Naive thymus-derived CD4-positive, alpha-beta T cell (primary cell): ENCODE results near the gene TBX1. TPM values are rescaled to one million over a fixed set of nuclear protein-coding genes. Genes with fewer than 3 reads are reported as not detected.

Experiments used
- ATAC-seq: fragments of 150-1000 bp; cut with Tn5 transposase; 2 replicates; pipeline ENCODE4 v1.10.0; 2021; ENCODE audit warnings: mild to moderate bottlenecking, moderate library complexity
- CTCF ChIA-PET: fragments of 350-600 bp; sonication (Branson Sonifier 250); formaldehyde crosslinking; loops from one replicate; lab custom pipeline; 2021; ENCODE audit warnings: antibody characterized with exemption; lab: Charles Lee
- POLR2A ChIA-PET: fragments of 350-600 bp; sonication (Branson Sonifier 250); formaldehyde crosslinking; loops from one replicate; lab custom pipeline; 2021; ENCODE audit warnings: antibody characterized with exemption, inconsistent platforms; lab: Charles Lee
- DNase-seq, 9 donors: peaks; one replicate each; pipeline versions ENCODE4 v3.0.0 to v3.0.0-alpha.2; 2020 to 2022; ENCODE audit warnings: mixed read lengths in 1 of 9
- H3K27ac ChIP-seq: one replicate; pipeline ENCODE4 v1.7.0; 2013; ENCODE audit warnings: mild to moderate bottlenecking, low read depth, low read length, moderate library complexity
- H3K27me3 ChIP-seq, 2 donors: one replicate each; pipeline ENCODE4 v1.7.0; 2013; ENCODE audit warnings: low read length in 2 of 2, mild to moderate bottlenecking in 2 of 2, moderate library complexity in 2 of 2; ENCODE audit not compliant: control insufficient read depth in 2 of 2, insufficient read depth in 2 of 2
- H3K36me3 ChIP-seq, 3 experiments: 1 replicate in 2 of 3; 2 replicates in 1 of 3; pipeline ENCODE4 v1.7.0; 2013; ENCODE audit warnings: low read length in 3 of 3, mild to moderate bottlenecking in 3 of 3, moderate library complexity in 1 of 3; ENCODE audit not compliant: insufficient read depth in 3 of 3, control insufficient read depth in 2 of 3
- H3K4me1 ChIP-seq, 2 donors: one replicate each; pipeline ENCODE4 v1.7.0; 2013; ENCODE audit warnings: low read length in 2 of 2, mild to moderate bottlenecking in 2 of 2, moderate library complexity in 1 of 2; ENCODE audit not compliant: control insufficient read depth in 2 of 2, insufficient read depth in 2 of 2
- H3K4me3 ChIP-seq: 2 replicates; pipeline ENCODE4 v1.7.0; 2013; ENCODE audit warnings: mild to moderate bottlenecking, low read length
- H3K9me3 ChIP-seq, 3 experiments: 1 replicate in 2 of 3; 2 replicates in 1 of 3; pipeline ENCODE4 v1.7.0; 2013; ENCODE audit warnings: low read length in 3 of 3; ENCODE audit not compliant: control insufficient read depth in 2 of 3
- H3K27ac Mint-ChIP-seq, 9 donors: one replicate each; pipeline ENCODE4 v1.8.0; 2020 to 2022; ENCODE audit warnings: mixed read lengths in 9 of 9, mild to moderate bottlenecking in 8 of 9, moderate library complexity in 5 of 9, inconsistent platforms in 2 of 9
- H3K27me3 Mint-ChIP-seq, 5 donors: one replicate each; pipeline ENCODE4 v1.8.0; 2021 to 2022; ENCODE audit warnings: mixed read lengths in 5 of 5, mild to moderate bottlenecking in 1 of 5
- H3K36me3 Mint-ChIP-seq, 5 donors: one replicate each; pipeline ENCODE4 v1.8.0; 2020 to 2022; ENCODE audit warnings: mixed read lengths in 5 of 5, mild to moderate bottlenecking in 3 of 5, inconsistent platforms in 1 of 5
- H3K4me1 Mint-ChIP-seq, 7 donors: one replicate each; pipeline ENCODE4 v1.8.0; 2020 to 2022; ENCODE audit warnings: mixed read lengths in 7 of 7, mild to moderate bottlenecking in 3 of 7, inconsistent platforms in 1 of 7
- H3K4me3 Mint-ChIP-seq, 10 donors: one replicate each; pipeline ENCODE4 v1.8.0; 2020 to 2022; ENCODE audit warnings: mild to moderate bottlenecking in 10 of 10, mixed read lengths in 10 of 10, moderate library complexity in 6 of 10, inconsistent platforms in 2 of 10
- H3K9me3 Mint-ChIP-seq, 11 donors: one replicate each; pipeline ENCODE4 v1.8.0; 2020 to 2022; ENCODE audit warnings: mixed read lengths in 11 of 11, mild to moderate bottlenecking in 4 of 11, inconsistent platforms in 1 of 11, moderate library complexity in 1 of 11
- intact Hi-C, 2 donors: fragments of 100-400 bp; cut with micrococcal nuclease; formaldehyde crosslinking; loops; one replicate each; pipeline ENCODE4 v1.15.1; 2023
- polyA plus RNA-seq, 2 donors: library from polyadenylated mRNA; unstranded; fragments of 300-500 nt; fragmentation: Illumina TruSeq; gene quantifications; one replicate each; pipeline ENCODE4 v1.2.3, GENCODE V29; 2021
- total RNA-seq, 6 experiments: library from RNA in 5 of 6; stranded (reverse) in 5 of 6; gene quantifications; 1 replicate in 5 of 6; 2 replicates in 1 of 6; pipeline ENCODE4 v1.2.3 and lab custom pipeline; 2021 to 2026

The TBX1 gene
- total and polyA plus RNA-seq, 7 experiments from 2014 or later = 0.22 TPM; not detected in 6

- Mint-ChIP-seq H3K27ac (no peak overlapping the region), H3K4me1 (peaks cover 0 to 3% (median 2%) of the 10 kb centered on the region in 7 donors), H3K9me3 (no peaks in the 10 kb centered on the region), H3K27me3 (peaks cover 10 to 29% (median 22%) of the 10 kb centered on the region in 5 donors), H3K4me3 (no peak overlapping the region), H3K36me3 (no peaks in the 10 kb centered on the region)
- Histone ChIP-seq H3K4me1 (peaks cover 0 to 5% of the 10 kb centered on the region in 2 donors), H3K4me3 (no peak overlapping the region), H3K27ac (no peak overlapping the region), H3K27me3 (peaks cover 0 to 6% of the 10 kb centered on the region in 2 donors), H3K36me3 (no peaks in the 10 kb centered on the region), H3K9me3 (no peaks in the 10 kb centered on the region)
- ChIA-PET POLR2A (no interaction called here), CTCF (no interaction called here)
- ATAC-seq (no peak), DNase-seq (no peak)
- intact Hi-C loops = no loop called here
These were observed 9.8 kb upstream of the TBX1 start for GRCh38 chr22:19750507-19751490.

GRCh38 chr22:19751497-19752245 is 8.9 kb upstream of the TBX1 start:
- no peak overlapping the region for H3K4me3 ChIP-seq
- Mint-ChIP-seq H3K27ac (no peak overlapping the region), H3K4me1 (peaks cover 0 to 11% (median 9%) of the 10 kb centered on the region in 7 donors), H3K4me3 (no peak overlapping the region), H3K9me3 (no peaks in the 10 kb centered on the region), H3K36me3 (no peaks in the 10 kb centered on the region), H3K27me3 (peaks cover 17 to 37% (median 28%) of the 10 kb centered on the region in 5 donors)
- H3K4me1 ChIP-seq = peaks cover 5 to 12% of the 10 kb centered on the region in 2 donors
- intact Hi-C loops = no loop called here
- ATAC-seq (no peak), DNase-seq (no peak)
- H3K9me3 ChIP-seq = no peaks in the 10 kb centered on the region
- H3K27me3 ChIP-seq = peaks cover 0 to 11% of the 10 kb centered on the region in 2 donors
- ChIA-PET POLR2A (no interaction called here), CTCF (no interaction called here)
- no peaks in the 10 kb centered on the region for H3K36me3 ChIP-seq
- no peak overlapping the region for H3K27ac ChIP-seq

GRCh38 chr22:19753090-19753842 is 7.3 kb upstream of the TBX1 start:
- Mint-ChIP-seq H3K36me3 (no peaks in the 10 kb centered on the region), H3K4me1 (peaks cover 6 to 24% (median 13%) of the 10 kb centered on the region in 7 donors), H3K4me3 (no peak overlapping the region), H3K27me3 (peaks cover 26 to 50% (median 38%) of the 10 kb centered on the region in 5 donors), H3K27ac (no peak overlapping the region), H3K9me3 (no peaks in the 10 kb centered on the region)
- no peaks in the 10 kb centered on the region for H3K36me3 ChIP-seq
- ChIA-PET POLR2A (no interaction called here), CTCF (no interaction called here)
- ATAC-seq (no peak), DNase-seq (no peak)
- no peaks in the 10 kb centered on the region for H3K9me3 ChIP-seq
- intact Hi-C loops = no loop called here
- H3K27me3 ChIP-seq = peaks cover 0 to 11% of the 10 kb centered on the region in 2 donors
- peaks cover 8 to 16% of the 10 kb centered on the region in 2 donors for H3K4me1 ChIP-seq
- no peak overlapping the region for H3K27ac ChIP-seq
- H3K4me3 ChIP-seq = no peak overlapping the region

- peak overlapping the region in 1 of 10 donors; percentile 29 for H3K4me3 Mint-ChIP-seq
- H3K4me1 Mint-ChIP-seq = peaks cover 6 to 28% (median 14%) of the 10 kb centered on the region in 7 donors
- peaks cover 0 to 11% of the 10 kb centered on the region in 2 donors for H3K27me3 ChIP-seq
- H3K27ac Mint-ChIP-seq = no peak overlapping the region
- peaks cover 26 to 56% (median 38%) of the 10 kb centered on the region in 5 donors for H3K27me3 Mint-ChIP-seq
- POLR2A ChIA-PET = no interaction called here
- H3K9me3 Mint-ChIP-seq = no peaks in the 10 kb centered on the region
- no peaks in the 10 kb centered on the region for H3K36me3 ChIP-seq
- intact Hi-C loops = no loop called here
- H3K4me1 ChIP-seq = peaks cover 8 to 16% of the 10 kb centered on the region in 2 donors
- ATAC-seq (no peak), DNase-seq (no peak)
- H3K9me3 ChIP-seq = no peaks in the 10 kb centered on the region
- no peaks in the 10 kb centered on the region for H3K36me3 Mint-ChIP-seq
- no peak overlapping the region for H3K27ac ChIP-seq
- H3K4me3 ChIP-seq = no peak overlapping the region
- CTCF ChIA-PET = no interaction called here
These were observed 6.4 kb upstream of the TBX1 start for GRCh38 chr22:19753996-19754700.

- H3K27me3 ChIP-seq = peaks cover 0 to 11% of the 10 kb centered on the region in 2 donors
- intact Hi-C loops = loop anchor here in 1 of 2 donors (5.0 kb wide), 1 partner anchor 103 kb away; no protein-coding TSS in a partner anchor
- peaks cover 8 to 20% of the 10 kb centered on the region in 2 donors for H3K4me1 ChIP-seq
- no peaks in the 10 kb centered on the region for H3K36me3 ChIP-seq
- Mint-ChIP-seq H3K27me3 (peaks cover 30 to 60% (median 43%) of the 10 kb centered on the region in 5 donors), H3K36me3 (peaks cover 0 to under 1% (median under 1%) of the 10 kb centered on the region in 5 donors), H3K4me1 (peaks cover 11 to 32% (median 18%) of the 10 kb centered on the region in 7 donors), H3K4me3 (peak overlapping the region in 5 of 10 donors; percentile 21 to 82 (median 50)), H3K27ac (no peak overlapping the region), H3K9me3 (no peaks in the 10 kb centered on the region)
- DNase-seq (no peak), ATAC-seq (no peak)
- H3K9me3 ChIP-seq = no peaks in the 10 kb centered on the region
- CTCF ChIA-PET = no interaction called here
- no peak overlapping the region for H3K27ac ChIP-seq
- H3K4me3 ChIP-seq = no peak overlapping the region
- POLR2A ChIA-PET = no interaction called here
These were observed 5.9 kb upstream of the TBX1 start for GRCh38 chr22:19754701-19755144.
